Transverse colon (tissue), 4 donors: ENCODE data around the gene EVA1C.

ENCODE experiments used
- CTCF ChIP-seq, 5 experiments: fragments of 200-600 bp in 3 of 5; fragments of 450-650 bp in 2 of 5; sonication (generic) in 3 of 5; IDR thresholded peaks; 1 replicate in 2 of 5; 2 replicates in 3 of 5; pipeline ENCODE4 v1.5.1; 2016 to 2017; ENCODE audit warnings: antibody characterized with exemption in 5 of 5, inconsistent platforms in 3 of 5, mild to moderate bottlenecking in 2 of 5, moderate library complexity in 1 of 5
- EP300 ChIP-seq: sonication (generic); formaldehyde crosslinking; IDR thresholded peaks from one replicate; pipeline ENCODE4 v1.6.1; 2017; ENCODE audit warnings: antibody characterized with exemption, low read depth
- POLR2A ChIP-seq: fragments of 450-650 bp; IDR thresholded peaks from one replicate; pipeline ENCODE4 v1.6.1; 2016; ENCODE audit warnings: antibody characterized with exemption, mild to moderate bottlenecking, moderate library complexity
- POLR2AphosphoS5 ChIP-seq, 3 donors: sonication (generic); formaldehyde crosslinking; IDR thresholded peaks; one replicate each; pipeline ENCODE4 v1.6.1; 2016; ENCODE audit warnings: antibody characterized with exemption in 3 of 3

GRCh38 chr21:32507342-32507919 is 94.9 kb downstream of the EVA1C start:
- TF ChIP-seq CTCF (IDR thresholded peaks at IDR 0.05), result no peak
- no peak for TF ChIP-seq POLR2A
- TF ChIP-seq POLR2AphosphoS5 (IDR thresholded peaks at IDR 0.05), result no peak
- no peak for TF ChIP-seq EP300
